ENCODE data around the gene IKZF3.
"Not testable (repeated sequence)": the region's sequence is repeated elsewhere in the genome, so short reads cannot be mapped to it uniquely, and the experiment has no call there.

IKZF3 gene

DNA sequence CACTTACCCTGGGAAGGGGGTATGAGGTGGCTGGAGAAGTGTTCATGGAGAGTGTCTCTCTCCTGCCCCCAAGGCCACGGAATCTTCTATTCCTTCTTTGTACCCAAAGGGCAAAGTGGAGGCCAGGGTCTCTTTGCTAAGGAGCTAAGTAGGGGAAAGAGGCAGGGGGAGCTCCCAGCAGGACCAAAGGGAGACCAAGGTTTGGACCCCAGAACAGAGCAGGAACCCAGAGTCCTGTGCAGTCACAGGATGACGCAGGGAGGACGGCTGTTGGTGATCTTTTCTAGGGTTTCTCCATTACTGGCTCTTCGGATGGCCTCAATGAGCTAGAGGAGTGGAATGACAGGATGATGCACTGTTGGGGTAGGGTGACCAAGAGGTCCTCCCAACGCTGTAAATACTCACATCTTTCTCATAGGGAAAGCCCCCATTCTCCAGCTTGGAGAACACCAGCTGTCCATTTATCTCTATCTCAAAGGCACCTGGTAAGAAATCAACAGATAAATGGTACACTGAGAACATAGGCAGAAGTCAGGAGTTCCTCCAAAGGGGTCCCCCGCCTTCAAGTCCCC lies 134.7 kb downstream of the IKZF3 start:
- TF ChIP-seq CTCF (conservative IDR thresholded peaks at IDR 0.05; ENCODE audit: control insufficient read depth, insufficient read depth, low read depth, low read length), result no peak
- peak overlapping the region; percentile 66 for H3K4me3 ChIP-seq (ENCODE audit: control insufficient read depth, low read depth, low read length)

GRCh38 chr17:39727556-39727955 lies 136.6 kb downstream of the IKZF3 start:
- TF ChIP-seq CTCF (conservative IDR thresholded peaks at IDR 0.05; ENCODE audit: control insufficient read depth, insufficient read depth, low read depth, low read length), result no peak

More for the DNA sequence above, 134.7 kb downstream of the IKZF3 start:
- DNase-seq (ENCODE audit: low read depth), result peak; percentile 11

GRCh38 chr17:39726617-39727016 lies 137.5 kb downstream of the IKZF3 start:
- no peak for DNase-seq (ENCODE audit: low read depth)
- H3K4me3 ChIP-seq (ENCODE audit: control insufficient read depth, low read depth, low read length), result no peak overlapping the region
- no peak for TF ChIP-seq CTCF (conservative IDR thresholded peaks at IDR 0.05; ENCODE audit: control insufficient read depth, insufficient read depth, low read depth, low read length)

More at GRCh38 chr17:39727556-39727955, 136.6 kb downstream of the IKZF3 start:
- no peak overlapping the region for H3K4me3 ChIP-seq (ENCODE audit: control insufficient read depth, low read depth, low read length)
- no peak for DNase-seq (ENCODE audit: low read depth)

DNA sequence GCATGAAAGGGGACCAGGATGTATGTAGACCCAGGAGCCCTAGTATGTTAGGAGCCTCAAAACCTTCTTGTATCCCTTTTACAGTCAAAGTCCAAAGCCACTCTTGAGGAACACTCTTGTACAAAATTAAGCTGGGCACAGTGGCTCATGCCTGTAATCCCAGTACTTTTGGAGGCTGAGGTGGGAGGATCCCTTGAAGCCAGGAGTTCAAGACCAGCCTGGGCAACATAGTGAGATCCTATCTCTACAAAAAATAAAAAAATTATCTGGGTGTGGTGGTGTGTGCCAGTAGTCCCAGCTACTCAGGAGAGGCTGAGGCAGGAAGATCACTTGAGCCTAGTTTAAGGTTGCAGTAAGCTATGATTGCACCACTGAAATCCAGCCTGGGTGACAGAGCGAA lies 138.2 kb downstream of the IKZF3 start:
- H3K4me3 ChIP-seq (ENCODE audit: control insufficient read depth, low read depth, low read length); DNase-seq (ENCODE audit: low read depth): not testable (repeated sequence)

GRCh38 chr17:39724731-39725130 lies 139.4 kb downstream of the IKZF3 start:
- no peak overlapping the region for H3K4me3 ChIP-seq (ENCODE audit: control insufficient read depth, low read depth, low read length)
- DNase-seq (ENCODE audit: low read depth), result no peak
- no peak for TF ChIP-seq CTCF (conservative IDR thresholded peaks at IDR 0.05; ENCODE audit: control insufficient read depth, insufficient read depth, low read depth, low read length)

- no peak for DNase-seq (ENCODE audit: low read depth)
- no peak for TF ChIP-seq CTCF (conservative IDR thresholded peaks at IDR 0.05; ENCODE audit: control insufficient read depth, insufficient read depth, low read depth, low read length)
- no peak overlapping the region for H3K4me3 ChIP-seq (ENCODE audit: control insufficient read depth, low read depth, low read length)
Measured at GRCh38 chr17:39722965-39723848, 140.9 kb downstream of the IKZF3 start.

DNA sequence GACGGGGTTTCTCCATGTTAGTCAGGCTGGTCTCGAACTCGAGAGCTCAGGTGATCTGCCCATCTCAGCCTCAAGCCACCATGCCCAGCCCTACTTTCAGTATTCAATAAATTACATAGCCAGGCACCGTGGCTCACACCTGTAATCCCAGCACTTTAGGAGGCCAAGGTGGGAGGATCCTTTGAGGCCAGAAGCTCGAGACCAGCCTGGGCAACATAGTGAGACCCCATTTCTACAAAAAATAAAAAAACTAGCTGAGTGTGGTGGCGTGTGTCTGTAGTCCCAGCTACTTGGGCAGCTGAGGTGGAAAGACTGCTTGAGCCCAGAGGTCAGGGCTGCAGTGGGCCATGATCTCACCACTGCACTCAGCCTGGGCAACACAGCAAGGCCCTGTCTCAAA lies 142.0 kb downstream of the IKZF3 start:
- TF ChIP-seq CTCF (conservative IDR thresholded peaks at IDR 0.05; ENCODE audit: control insufficient read depth, insufficient read depth, low read depth, low read length), result no peak
- no peak overlapping the region for H3K4me3 ChIP-seq (ENCODE audit: control insufficient read depth, low read depth, low read length)
- no peak for DNase-seq (ENCODE audit: low read depth)
